Mucosa of rectum (tissue), 2 donors: ENCODE measurements around the gene TCF7.

Source experiments
- H3K27ac ChIP-seq, 2 donors: one replicate each; pipeline ENCODE4 v1.7.0; 2013; ENCODE audit warnings: inconsistent platforms in 2 of 2, low read depth in 2 of 2, low read length in 2 of 2
- H3K27me3 ChIP-seq, 2 donors: one replicate each; pipeline ENCODE4 v1.7.0; 2013; ENCODE audit warnings: low read length in 2 of 2; ENCODE audit not compliant: control insufficient read depth in 2 of 2, insufficient read depth in 2 of 2
- H3K36me3 ChIP-seq, 2 donors: one replicate each; pipeline ENCODE4 v1.7.0; 2013; ENCODE audit warnings: low read length in 2 of 2; ENCODE audit not compliant: control insufficient read depth in 2 of 2, insufficient read depth in 2 of 2
- H3K4me1 ChIP-seq, 2 donors: one replicate each; pipeline ENCODE4 v1.7.0; 2013; ENCODE audit warnings: low read length in 2 of 2, mild to moderate bottlenecking in 1 of 2; ENCODE audit not compliant: control insufficient read depth in 2 of 2, insufficient read depth in 2 of 2
- H3K4me3 ChIP-seq, 2 donors: one replicate each; pipeline ENCODE4 v1.7.0; 2013; ENCODE audit warnings: low read length in 2 of 2
- H3K9ac ChIP-seq, 2 donors: one replicate each; pipeline ENCODE4 v1.7.0; 2013; ENCODE audit warnings: low read length in 2 of 2, low read depth in 1 of 2, mild to moderate bottlenecking in 1 of 2
- H3K9me3 ChIP-seq, 2 donors: one replicate each; pipeline ENCODE4 v1.7.0; 2013; ENCODE audit warnings: low read length in 2 of 2; ENCODE audit not compliant: control insufficient read depth in 2 of 2
- donor health status: healthy.
- donor health status: Normal muscosa, but diverticular disease.

Gene TCF7

GRCh38 chr5:134178096-134178419, 63.6 kb downstream of the TCF7 start:
- peak overlapping the region in 1 of 2 donors; percentile 95 for H3K4me3 ChIP-seq
- H3K4me1 ChIP-seq, result peaks cover 24 to 27% of the 10 kb centered on the region in 2 donors
- no peaks in the 10 kb centered on the region for H3K27me3 ChIP-seq
- peak overlapping the region; percentile 24 to 41 for H3K9ac ChIP-seq
- H3K27ac ChIP-seq, result peak overlapping the region; percentile 98 to 99
- H3K36me3 ChIP-seq, result peaks cover 0 to 5% of the 10 kb centered on the region in 2 donors
- H3K9me3 ChIP-seq, result no peaks in the 10 kb centered on the region

- no peaks in the 10 kb centered on the region for H3K36me3 ChIP-seq
- no peak overlapping the region for H3K4me3 ChIP-seq
- H3K27ac ChIP-seq, result no peak overlapping the region
- no peaks in the 10 kb centered on the region for H3K27me3 ChIP-seq
- H3K9me3 ChIP-seq, result no peaks in the 10 kb centered on the region
- H3K4me1 ChIP-seq, result peaks cover 0 to 1% of the 10 kb centered on the region in 2 donors
- no peak overlapping the region for H3K9ac ChIP-seq
Measured at GRCh38 chr5:134183481-134183880, 69.0 kb downstream of the TCF7 start.

DNA sequence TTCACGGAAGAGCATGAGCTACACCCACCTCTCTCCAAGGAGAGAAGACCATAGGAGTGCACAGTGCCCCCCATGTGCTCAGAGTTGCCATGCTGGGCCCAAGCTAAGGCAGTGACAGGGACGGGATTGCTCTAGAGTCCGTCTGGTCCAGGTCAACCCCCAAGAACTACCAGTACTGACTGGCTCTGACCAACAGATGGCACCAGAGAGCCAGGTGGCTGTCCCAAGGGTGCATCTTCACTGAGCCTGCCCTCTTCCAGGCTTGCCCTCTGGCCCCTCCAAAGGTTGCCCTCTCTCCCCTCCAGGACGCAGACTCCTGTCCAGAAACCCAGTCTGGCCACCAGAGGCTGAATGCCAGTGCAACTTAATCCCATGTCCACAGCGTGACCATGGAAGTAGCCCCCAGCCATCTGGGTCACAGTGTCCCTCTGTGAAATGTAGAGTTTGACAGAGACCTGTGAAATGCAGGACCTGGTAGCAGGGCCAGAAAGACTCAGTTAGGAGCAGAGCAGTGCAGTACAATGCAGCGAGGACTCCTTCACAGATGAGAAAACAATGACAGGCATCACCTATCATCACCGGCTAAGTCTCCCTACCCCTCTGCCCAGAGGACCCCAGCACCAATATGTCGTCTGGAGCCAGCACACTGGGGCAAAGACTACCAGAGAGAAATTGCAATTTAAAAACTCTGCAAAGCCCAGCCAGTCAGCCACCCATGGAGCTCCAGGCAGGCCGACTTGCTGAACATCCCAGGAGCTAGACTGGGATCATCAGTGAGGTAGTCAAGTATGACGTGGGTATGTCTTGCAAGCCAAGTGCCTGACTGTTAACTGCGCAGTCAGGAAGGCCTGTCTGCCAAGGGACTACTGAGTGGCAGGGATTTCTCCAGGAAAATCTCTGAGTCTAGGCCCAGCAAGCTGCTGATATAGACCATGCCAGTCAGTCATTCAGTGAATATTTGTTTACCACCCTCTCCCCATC, 70.0 kb downstream of the TCF7 start:
- no peak overlapping the region for H3K4me3 ChIP-seq
- no peaks in the 10 kb centered on the region for H3K36me3 ChIP-seq
- no peaks in the 10 kb centered on the region for H3K27me3 ChIP-seq
- H3K4me1 ChIP-seq, result no peaks in the 10 kb centered on the region
- H3K9ac ChIP-seq, result no peak overlapping the region
- H3K9me3 ChIP-seq, result no peaks in the 10 kb centered on the region
- no peak overlapping the region for H3K27ac ChIP-seq

GRCh38 chr5:134188092-134188491, 73.6 kb downstream of the TCF7 start:
- Histone ChIP-seq H3K9ac (no peak overlapping the region), H3K9me3 (no peaks in the 10 kb centered on the region), H3K36me3 (no peaks in the 10 kb centered on the region), H3K27me3 (no peaks in the 10 kb centered on the region), H3K4me1 (no peaks in the 10 kb centered on the region), H3K27ac (no peak overlapping the region), H3K4me3 (no peak overlapping the region)

GRCh38 chr5:134189031-134189430, 74.5 kb downstream of the TCF7 start:
- H3K9me3 ChIP-seq, result no peaks in the 10 kb centered on the region
- no peak overlapping the region for H3K27ac ChIP-seq
- no peaks in the 10 kb centered on the region for H3K27me3 ChIP-seq
- no peaks in the 10 kb centered on the region for H3K4me1 ChIP-seq
- H3K9ac ChIP-seq, result no peak overlapping the region
- H3K36me3 ChIP-seq, result no peaks in the 10 kb centered on the region
- H3K4me3 ChIP-seq, result no peak overlapping the region

DNA sequence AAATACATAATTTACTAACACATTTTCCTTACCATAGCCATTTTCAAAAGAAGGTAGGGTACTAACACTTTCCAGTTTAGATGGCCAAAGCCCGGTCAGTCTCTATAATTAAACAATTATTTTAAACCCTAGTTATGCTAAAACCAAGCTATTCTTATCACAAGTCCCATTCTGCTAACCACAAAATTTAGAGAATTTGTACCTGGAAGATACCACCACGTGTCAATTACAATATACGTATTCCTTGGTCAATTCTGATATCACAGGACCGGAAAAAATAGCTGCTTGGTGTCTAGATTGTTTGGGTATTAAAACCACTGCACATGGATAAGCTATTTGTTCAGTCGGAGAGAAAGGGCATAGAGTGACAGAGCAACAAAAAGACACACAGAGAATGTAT, 81.2 kb downstream of the TCF7 start:
- peaks cover 36 to 41% of the 10 kb centered on the region in 2 donors for H3K36me3 ChIP-seq
- H3K9ac ChIP-seq, result no peak overlapping the region
- H3K27ac ChIP-seq, result no peak overlapping the region

More for the DNA sequence above, 81.2 kb downstream of the TCF7 start:
- no peaks in the 10 kb centered on the region for H3K9me3 ChIP-seq
- no peaks in the 10 kb centered on the region for H3K27me3 ChIP-seq
- H3K4me1 ChIP-seq, result no peaks in the 10 kb centered on the region
- no peak overlapping the region for H3K4me3 ChIP-seq
